ENCODE measurements around the gene OSBPL3.

- no peak for TF ChIP-seq RAD21 (IDR thresholded peaks at IDR 0.05; ENCODE audit: low read depth)
- no peak for TF ChIP-seq TCF12 (IDR thresholded peaks at IDR 0.05; ENCODE audit: low read depth)
Observed at GRCh38 chr7:24932815-24933214, 47.2 kb downstream of the OSBPL3 start.
